NCI-H748 (cell line): ENCODE data around the gene TSKU.
"Not testable (repeated sequence)": the region's sequence is repeated elsewhere in the genome, so short reads cannot be mapped to it uniquely, and the experiment has no call there.

Experiments used
- DNase-seq: peaks from one replicate; lab custom pipeline; 2025; ENCODE audit not compliant: unreplicated experiment; lab: John Stamatoyannopoulos, UW

Gene TSKU

GRCh38 chr11:76800466-76801200 lies 17.5 kb downstream of the TSKU start:
- DNase-seq, result no peak

- no peak for DNase-seq
Observed at GRCh38 chr11:76801225-76801624, 18.1 kb downstream of the TSKU start.

- DNase-seq, result no peak
Observed at GRCh38 chr11:76801736-76802135, 18.6 kb downstream of the TSKU start.

DNA sequence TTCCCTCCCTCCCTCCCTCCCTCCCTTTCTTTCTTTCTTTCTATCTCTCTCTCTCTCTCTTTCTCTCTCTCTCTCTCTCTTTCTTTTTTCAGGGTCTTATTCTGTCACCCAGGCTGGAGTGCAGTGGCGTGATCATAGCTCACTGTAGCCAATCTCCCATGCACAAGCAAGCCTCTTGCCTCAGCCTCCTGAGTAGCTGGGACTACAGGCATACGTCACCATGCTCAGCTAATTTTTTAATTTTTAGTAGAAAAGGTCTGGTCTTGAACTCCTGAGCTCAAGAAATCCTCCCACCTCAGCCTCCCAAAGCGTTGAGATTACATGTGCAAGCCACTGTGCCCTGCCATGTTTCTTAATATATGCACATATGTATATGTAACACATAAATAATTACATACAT lies 19.0 kb downstream of the TSKU start:
- no peak for DNase-seq

GRCh38 chr11:76802621-76803020 lies 19.5 kb downstream of the TSKU start:
- DNase-seq, result no peak

DNA sequence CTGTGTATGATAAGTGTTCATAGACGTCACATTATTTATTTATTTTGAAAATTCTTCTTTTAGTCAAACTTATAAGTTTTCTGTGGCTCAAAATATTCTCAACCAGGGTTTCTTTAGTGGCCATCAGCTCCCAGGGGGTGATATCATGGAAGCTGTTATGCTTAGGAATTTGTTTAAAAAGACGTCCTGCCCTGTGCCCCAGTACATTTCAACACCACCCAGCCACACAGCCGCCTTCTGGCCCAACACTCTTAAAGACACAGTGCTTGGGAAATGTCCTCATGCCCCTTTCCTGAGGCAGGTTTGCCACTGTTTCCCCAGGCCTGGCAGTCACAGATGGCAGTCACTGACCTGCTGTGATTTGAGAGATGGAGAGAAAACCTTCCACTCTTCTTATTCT lies 19.9 kb downstream of the TSKU start:
- no peak for DNase-seq

GRCh38 chr11:76803811-76804600 lies 20.9 kb downstream of the TSKU start:
- DNase-seq, result no peak

DNA sequence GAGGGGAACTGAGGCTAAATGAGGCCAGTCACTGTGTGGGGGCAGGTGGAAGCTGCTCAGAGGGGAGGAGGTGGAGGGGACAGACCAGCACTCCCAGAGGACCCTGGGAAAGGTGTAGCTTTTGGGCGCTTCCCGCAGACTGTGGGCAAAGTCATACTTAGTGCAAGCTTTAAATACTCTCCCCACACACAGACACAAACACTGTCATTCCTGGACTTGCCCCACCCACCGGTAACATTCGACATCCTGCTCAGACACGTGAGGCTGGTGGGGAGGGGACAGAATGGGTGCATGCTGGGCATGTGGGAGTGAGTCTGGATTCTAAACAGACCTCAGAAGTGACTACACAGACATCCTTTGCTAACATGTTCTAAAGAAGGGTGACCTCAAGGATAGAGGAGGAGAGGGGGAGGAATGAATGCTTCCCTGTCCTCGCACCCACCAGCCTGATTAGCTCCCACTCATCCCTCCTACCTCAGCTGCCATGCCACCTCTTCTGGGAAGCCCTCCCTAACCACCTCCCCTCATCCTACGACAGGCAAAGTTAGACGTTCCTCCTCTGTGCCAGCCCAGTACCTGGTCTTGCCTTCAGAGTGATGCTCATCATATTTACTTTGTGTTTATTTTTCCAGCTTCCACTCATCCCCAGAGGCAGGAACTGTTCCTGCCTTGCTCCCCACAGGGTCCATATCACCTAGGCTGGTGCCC lies 22.2 kb downstream of the TSKU start:
- no peak for DNase-seq

DNA sequence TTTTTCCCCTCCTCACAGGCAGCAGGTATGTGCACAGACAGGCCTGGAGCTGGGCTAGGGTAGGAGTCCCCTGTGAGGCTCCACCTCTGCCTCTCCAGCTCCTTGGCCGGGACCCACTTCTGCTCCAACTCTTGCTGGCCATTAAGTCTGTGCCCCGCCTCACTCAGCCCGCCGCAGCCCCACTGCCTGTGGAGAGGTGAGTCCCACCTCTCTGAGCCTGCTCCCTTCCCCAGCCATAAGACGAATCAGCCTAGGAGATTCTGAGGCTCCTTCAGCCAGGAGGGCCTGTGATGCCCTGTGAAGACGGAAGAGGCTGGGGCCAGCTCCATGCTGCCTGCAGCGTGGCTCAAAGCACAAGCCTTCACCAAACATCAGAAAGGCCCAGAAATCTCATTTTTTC lies 23.0 kb downstream of the TSKU start:
- no peak for DNase-seq

- DNase-seq, result no peak
Observed at GRCh38 chr11:76806608-76807205, 23.6 kb downstream of the TSKU start.

DNA sequence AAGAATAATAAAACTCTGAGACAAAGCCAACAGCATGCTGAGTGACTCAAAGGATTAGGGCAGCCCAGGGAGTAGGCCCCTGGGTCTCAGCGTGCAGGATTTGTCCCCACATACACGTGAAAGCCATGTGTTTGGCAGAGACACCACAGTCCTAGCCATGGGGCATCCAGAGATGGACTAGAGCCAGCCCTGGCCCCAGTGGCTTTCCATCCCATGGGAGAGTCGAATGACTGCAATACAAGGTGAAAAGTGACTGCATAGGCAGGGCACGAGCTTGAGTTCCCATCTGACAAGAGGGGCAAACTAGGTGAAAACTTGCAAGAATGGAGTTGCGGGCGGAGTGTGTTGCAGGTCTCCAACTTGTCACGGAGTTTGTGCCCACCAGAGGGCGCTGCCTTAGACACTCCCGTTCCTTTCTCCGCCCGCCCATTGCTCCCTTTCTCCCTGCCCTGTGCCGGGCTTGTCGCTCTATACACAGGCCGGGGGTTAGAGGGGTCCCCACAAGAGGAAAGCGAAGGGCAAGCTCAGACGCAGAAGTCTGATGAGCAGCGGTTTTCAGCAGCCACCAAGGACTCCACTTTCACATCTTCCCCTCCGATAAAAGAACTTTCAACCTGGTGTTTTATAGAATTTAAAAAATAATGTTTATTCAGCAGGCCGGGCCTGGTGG lies 24.2 kb downstream of the TSKU start:
- peak; percentile 64 for DNase-seq

DNA sequence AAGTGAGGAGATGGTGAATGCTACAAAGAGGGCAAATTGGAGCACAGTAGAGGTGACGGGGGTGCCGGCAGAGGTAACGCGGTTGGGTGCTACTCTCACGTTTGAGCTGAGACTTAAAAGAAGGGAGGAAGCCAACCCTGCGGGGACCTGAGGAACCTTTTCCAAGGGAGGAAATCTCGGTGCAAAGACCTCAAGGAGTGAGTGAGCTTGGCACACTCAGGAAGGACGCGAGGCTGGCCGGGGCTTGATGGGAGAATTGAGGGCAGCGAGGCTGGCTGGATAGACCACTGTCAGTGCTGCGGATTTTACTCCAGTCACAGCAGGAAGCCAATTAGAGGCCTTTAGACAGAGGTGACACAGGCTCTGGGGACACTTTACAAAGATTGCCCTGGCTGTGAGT lies 25.0 kb downstream of the TSKU start:
- DNase-seq, result no peak

DNA sequence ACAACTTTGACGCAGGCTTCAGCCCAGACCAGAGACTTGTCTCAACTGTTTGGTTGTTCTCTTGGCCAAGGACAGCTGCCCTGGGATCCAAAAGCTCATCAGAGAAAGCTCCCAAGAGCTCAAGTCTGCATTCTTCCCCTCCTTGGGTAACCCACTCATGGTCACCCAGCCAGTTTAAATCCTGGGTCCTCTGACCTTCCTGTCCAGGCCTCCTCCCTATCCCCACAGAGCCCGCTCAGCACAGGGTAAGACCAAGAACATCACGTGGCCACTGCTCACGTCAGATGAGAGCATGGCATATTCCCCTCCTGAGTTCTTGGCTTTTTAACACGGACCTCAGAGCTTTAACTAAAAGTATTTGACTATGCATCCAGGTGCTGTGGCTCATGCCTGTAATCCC lies 25.8 kb downstream of the TSKU start:
- DNase-seq, result no peak

DNA sequence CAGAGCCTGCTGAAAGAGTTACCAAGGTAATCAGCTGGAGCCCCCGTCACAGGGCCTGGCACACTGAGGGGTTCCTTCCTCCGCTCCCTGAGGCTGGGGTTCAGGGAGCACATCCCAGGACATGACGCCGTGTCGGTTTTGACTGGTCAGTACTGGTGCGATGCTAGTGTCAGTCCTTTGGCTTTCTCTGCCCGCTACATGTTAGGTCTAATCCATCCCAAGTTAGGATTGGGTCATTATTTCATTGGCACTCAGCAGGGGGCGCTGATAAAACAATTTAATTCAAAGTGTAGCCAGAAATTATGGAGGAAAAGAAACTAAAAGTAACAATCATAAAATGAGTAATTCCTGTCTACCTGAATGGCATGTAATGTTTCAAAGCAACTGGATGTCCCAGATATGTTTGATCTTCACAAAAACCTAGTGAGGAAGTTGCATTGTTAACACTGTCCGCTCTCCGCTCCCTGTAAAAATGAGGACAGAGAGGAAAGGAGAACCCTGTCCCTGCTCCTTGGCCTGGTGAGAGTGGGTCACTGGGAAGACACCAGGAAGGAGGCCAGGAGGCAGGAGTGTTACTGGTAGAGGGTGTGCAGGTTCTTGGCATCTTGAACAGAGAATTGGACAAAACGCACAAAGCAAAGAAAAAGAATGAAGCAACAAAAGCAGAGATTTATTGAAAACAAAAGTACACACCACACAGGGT lies 27.1 kb downstream of the TSKU start:
- no peak for DNase-seq

DNA sequence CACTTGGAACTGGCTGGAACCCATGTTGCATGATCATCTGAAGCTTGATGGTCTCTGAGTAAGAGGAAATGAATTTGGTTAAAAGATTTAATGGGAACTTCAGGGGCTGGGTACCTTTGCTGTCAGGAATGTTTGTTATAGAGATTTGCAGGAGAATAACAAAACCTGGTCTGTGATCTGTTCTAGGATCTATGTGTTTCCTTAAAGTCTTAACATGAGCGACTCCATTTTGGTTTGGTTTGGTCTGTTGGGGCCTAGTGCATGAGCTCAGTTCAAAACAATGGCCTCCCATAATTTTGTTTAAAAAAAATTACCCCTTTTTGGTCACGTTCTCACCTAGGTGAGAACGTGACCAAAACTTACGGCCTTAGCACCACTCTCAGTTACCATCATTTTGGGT lies 28.1 kb downstream of the TSKU start:
- no peak for DNase-seq

DNA sequence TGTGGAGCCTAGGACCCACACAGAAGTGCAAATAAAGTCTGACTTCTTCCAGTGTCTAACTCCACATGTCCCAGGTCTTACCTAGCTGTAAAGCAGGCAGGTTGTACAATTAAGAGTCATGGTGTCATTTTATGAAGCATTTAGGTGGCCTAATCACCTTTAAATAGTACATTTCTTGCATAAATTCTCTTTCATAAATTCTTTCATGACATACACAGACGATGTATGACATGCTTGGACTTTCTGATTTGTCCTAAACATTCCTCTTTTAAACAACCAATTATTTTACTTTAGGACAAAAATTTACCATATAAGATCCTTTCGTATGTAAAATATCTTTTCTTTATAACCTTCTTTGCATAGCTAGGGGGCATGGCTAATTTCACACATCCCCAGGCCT lies 31.3 kb downstream of the TSKU start:
- DNase-seq, result no peak

GRCh38 chr11:76815678-76816077 lies 32.5 kb downstream of the TSKU start:
- DNase-seq, result not testable (repeated sequence)

GRCh38 chr11:76820184-76820566 lies 37.0 kb downstream of the TSKU start:
- no peak for DNase-seq

DNA sequence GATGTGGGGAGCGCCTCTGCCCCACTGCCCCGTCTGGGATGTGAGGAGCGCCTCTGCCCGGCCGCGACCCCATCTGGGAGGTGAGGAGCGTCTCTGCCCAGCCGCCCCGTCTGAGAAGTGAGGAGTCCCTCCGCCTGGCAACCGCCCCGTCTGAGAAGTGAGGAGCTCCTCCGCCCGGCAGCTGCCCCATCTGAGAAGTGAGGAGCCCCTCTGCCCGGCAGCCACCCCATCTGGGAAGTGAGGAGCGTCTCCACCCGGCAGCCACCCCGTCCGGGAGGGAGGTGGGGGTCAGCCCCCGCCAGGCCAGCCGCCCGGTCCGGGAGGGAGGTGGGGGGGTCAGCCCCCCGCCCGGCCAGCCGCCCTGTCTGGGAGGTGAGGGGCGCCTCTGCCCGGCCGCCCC lies 38.2 kb downstream of the TSKU start:
- not testable (repeated sequence) for DNase-seq

DNA sequence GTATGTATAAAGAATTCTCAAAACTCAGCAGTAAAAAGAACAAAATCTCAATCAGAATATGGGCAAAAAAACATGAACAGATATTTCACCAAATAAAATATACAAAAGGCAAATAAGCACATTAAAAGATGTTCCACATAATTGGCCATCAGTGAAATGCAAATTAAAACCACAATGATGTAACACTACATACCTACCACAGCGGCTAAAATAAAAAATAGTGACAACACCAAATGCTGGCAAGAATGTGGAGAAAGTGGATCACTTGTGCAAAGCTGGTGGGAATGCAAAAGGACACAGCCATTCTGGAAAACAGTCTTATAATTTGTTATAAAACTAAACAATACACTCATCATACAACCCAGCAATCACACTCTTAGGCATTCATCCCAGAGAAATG lies 39.2 kb downstream of the TSKU start:
- no peak for DNase-seq
